Uterus (tissue), 4 donors: ENCODE data around the gene GPR85. TPM values are rescaled to one million over a fixed set of nuclear protein-coding genes. Genes with fewer than 3 reads are reported as not detected.

ENCODE experiments used
- DNase-seq, 2 donors: peaks; one replicate each; pipeline ENCODE4 v3.0.0-alpha.2; 2019 to 2020
- H3K27ac ChIP-seq, 2 donors: fragments of 200-600 bp; sonication (generic); 1 replicate in 1 of 2; 2 replicates in 1 of 2; pipeline ENCODE4 v1.5.1; 2016 to 2018
- H3K27me3 ChIP-seq, 2 donors: fragments of 200-600 bp; sonication (generic); one replicate each; pipeline ENCODE4 v1.5.1; 2018 to 2019; ENCODE audit warnings: control low read depth in 1 of 2
- H3K36me3 ChIP-seq, 2 donors: fragments of 200-600 bp; sonication (generic); one replicate each; pipeline ENCODE4 v1.5.1; 2019; ENCODE audit warnings: control low read depth in 1 of 2
- H3K4me1 ChIP-seq, 2 donors: fragments of 200-600 bp; sonication (generic); one replicate each; pipeline ENCODE4 v1.5.1; 2018 to 2019; ENCODE audit warnings: control low read depth in 1 of 2
- H3K4me3 ChIP-seq, 2 donors: fragments of 200-600 bp; sonication (generic); 1 replicate in 1 of 2; 2 replicates in 1 of 2; pipeline ENCODE4 v1.5.1; 2018 to 2019; ENCODE audit warnings: mild to moderate bottlenecking in 1 of 2
- H3K9me3 ChIP-seq, 2 donors: fragments of 200-600 bp; sonication (generic); one replicate each; pipeline ENCODE4 v1.5.1; 2019; ENCODE audit warnings: control low read depth in 1 of 2
- CTCF ChIP-seq, 4 experiments: fragments of 200-600 bp in 2 of 4; fragments of 450-650 bp in 2 of 4; sonication (generic) in 2 of 4; IDR thresholded peaks; one replicate each; pipeline ENCODE4 v1.5.1; 2016 to 2019; ENCODE audit warnings: antibody characterized with exemption in 4 of 4, mild to moderate bottlenecking in 2 of 4, moderate library complexity in 1 of 4
- POLR2A ChIP-seq, 2 donors: fragments of 450-650 bp; IDR thresholded peaks; one replicate each; pipeline ENCODE4 v1.6.1; 2016; ENCODE audit warnings: antibody characterized with exemption in 2 of 2, mild to moderate bottlenecking in 1 of 2, moderate library complexity in 1 of 2
- intact Hi-C: fragments of 100-400 bp; cut with DNase I; formaldehyde crosslinking; loops from one replicate; pipeline ENCODE4 v1.15.1; 2023; ENCODE audit warnings: low total_unique reads
- total RNA-seq, 4 donors: library from RNA; depleted of rRNA in 3 of 4; stranded (reverse); fragments of >200 nt in 3 of 4; gene quantifications; one replicate each; pipeline versions ENCODE4 v1.1.0 to v1.2.4, GENCODE V29; 2014 to 2023
- donor health status: DM: yes; HTN: yes; CAD: no.

Gene GPR85
- 1 to 10 TPM in 2 of 4 donors, not detected in 2; 1.0 to 4.8 TPM for total RNA-seq

GRCh38 chr7:113086431-113086888, at the start of gene GPR85:
Gene GPR85 (minus strand): TSS chr7:113086827. CDS start chr7:113084721, 2,106 bp downstream.
- H3K36me3 ChIP-seq, result no peaks in the 10 kb centered on the region
- peaks cover 0 to 5% of the 10 kb centered on the region in 2 donors for H3K27me3 ChIP-seq
- TF ChIP-seq POLR2A (IDR thresholded peaks at IDR 0.05), result peak in 1 of 2 donors; percentile 34
- no peak for TF ChIP-seq CTCF (IDR thresholded peaks at IDR 0.05)
- H3K4me3 ChIP-seq, result peak within 1 kb of the TSS; percentile 25 to 38
- peak within 1 kb of the TSS; percentile 34 to 45 for H3K27ac ChIP-seq
- intact Hi-C loops, result no loop called here
- DNase-seq, result peak; percentile 31 to 35
- no peaks in the 10 kb centered on the region for H3K4me1 ChIP-seq
- H3K9me3 ChIP-seq, result no peaks in the 10 kb centered on the region

- Histone ChIP-seq H3K9me3 (no peaks in the 10 kb centered on the region), H3K4me3 (no peak overlapping the region), H3K27ac (no peak overlapping the region), H3K27me3 (no peaks in the 10 kb centered on the region), H3K4me1 (no peaks in the 10 kb centered on the region), H3K36me3 (no peaks in the 10 kb centered on the region)
- no peak for TF ChIP-seq POLR2A (IDR thresholded peaks at IDR 0.05)
- no peak for TF ChIP-seq CTCF (IDR thresholded peaks at IDR 0.05)
- intact Hi-C loops, result no loop called here
- no peak for DNase-seq
Observed at GRCh38 chr7:113134025-113134424, 47.4 kb upstream of the GPR85 start.

- Histone ChIP-seq H3K4me3 (no peak overlapping the region), H3K36me3 (no peaks in the 10 kb centered on the region), H3K9me3 (no peaks in the 10 kb centered on the region), H3K27me3 (no peaks in the 10 kb centered on the region), H3K4me1 (no peaks in the 10 kb centered on the region), H3K27ac (no peak overlapping the region)
- no peak for DNase-seq
- TF ChIP-seq CTCF (IDR thresholded peaks at IDR 0.05) (no peak), POLR2A (IDR thresholded peaks at IDR 0.05) (no peak)
- intact Hi-C loops, result no loop called here
Observed at GRCh38 chr7:113131367-113131766, 44.7 kb upstream of the GPR85 start.

- no peaks in the 10 kb centered on the region for H3K36me3 ChIP-seq
- TF ChIP-seq CTCF (IDR thresholded peaks at IDR 0.05), result no peak
- intact Hi-C loops, result no loop called here
- DNase-seq, result no peak
- H3K4me3 ChIP-seq, result no peak overlapping the region
- H3K27ac ChIP-seq, result no peak overlapping the region
- no peaks in the 10 kb centered on the region for H3K9me3 ChIP-seq
- H3K27me3 ChIP-seq, result no peaks in the 10 kb centered on the region
- H3K4me1 ChIP-seq, result no peaks in the 10 kb centered on the region
Observed at GRCh38 chr7:113128031-113128430, 41.4 kb upstream of the GPR85 start.

- Histone ChIP-seq H3K9me3 (no peaks in the 10 kb centered on the region), H3K4me3 (no peak overlapping the region), H3K4me1 (no peaks in the 10 kb centered on the region), H3K27ac (no peak overlapping the region), H3K36me3 (no peaks in the 10 kb centered on the region), H3K27me3 (no peaks in the 10 kb centered on the region)
- intact Hi-C loops, result no loop called here
- TF ChIP-seq POLR2A (IDR thresholded peaks at IDR 0.05) (no peak), CTCF (IDR thresholded peaks at IDR 0.05) (no peak)
- no peak for DNase-seq
Observed at GRCh38 chr7:113125728-113126127, 39.1 kb upstream of the GPR85 start.
